Upper lobe of left lung (tissue), 6 donors: ENCODE results near the gene AKT1S1. TPM values are rescaled to one million over a fixed set of nuclear protein-coding genes. Genes with fewer than 3 reads are reported as not detected.

Experiments used
- ATAC-seq, 2 donors: fragments of 200-7000 bp; cut with Tn5 transposase; one replicate each; pipeline ENCODE4 v1.9.1; 2022; ENCODE audit warnings: mild to moderate bottlenecking in 2 of 2, moderate library complexity in 2 of 2; ENCODE audit not compliant: low FRiP score in 2 of 2
- DNase-seq, 2 donors: peaks; one replicate each; pipeline ENCODE4 v3.0.0-alpha.2; 2019 to 2020
- H3K27ac ChIP-seq, 4 donors: fragments of 200-600 bp; sonication (generic); one replicate each; pipeline ENCODE4 v1.5.1; 2016 to 2019
- H3K27me3 ChIP-seq, 4 donors: fragments of 200-600 bp; sonication (generic); one replicate each; pipeline ENCODE4 v1.5.1; 2017 to 2019
- H3K36me3 ChIP-seq, 4 donors: fragments of 200-600 bp; sonication (generic); one replicate each; pipeline ENCODE4 v1.5.1; 2016 to 2019
- H3K4me1 ChIP-seq, 4 donors: fragments of 200-600 bp; sonication (generic); one replicate each; pipeline ENCODE4 v1.5.1; 2018 to 2019
- H3K4me3 ChIP-seq, 4 donors: fragments of 200-600 bp; sonication (generic); one replicate each; pipeline ENCODE4 v1.5.1; 2017 to 2019; ENCODE audit warnings: mild to moderate bottlenecking in 2 of 4, moderate library complexity in 1 of 4
- H3K9me3 ChIP-seq, 4 donors: fragments of 200-600 bp; sonication (generic); one replicate each; pipeline ENCODE4 v1.5.1; 2018 to 2019
- EP300 ChIP-seq, 4 donors: sonication (generic); formaldehyde crosslinking; IDR thresholded peaks; one replicate each; pipeline ENCODE4 v1.5.1; 2017; ENCODE audit warnings: antibody characterized with exemption in 4 of 4, control low read depth in 2 of 4
- POLR2A ChIP-seq, 4 donors: fragments of 450-650 bp; IDR thresholded peaks; one replicate each; pipeline ENCODE4 v1.5.1; 2016 to 2017; ENCODE audit warnings: antibody characterized with exemption in 4 of 4, mild to moderate bottlenecking in 2 of 4
- POLR2AphosphoS5 ChIP-seq, 2 donors: sonication (generic); formaldehyde crosslinking; IDR thresholded peaks; one replicate each; pipeline ENCODE4 v1.5.1; 2017; ENCODE audit warnings: antibody characterized with exemption in 2 of 2
- WGBS, 2 donors: methylation state at CpG; one replicate each; pipeline ENCODE4 v1.1.5; 2017 to 2018; 5-methylcytosine and 5-hydroxymethylcytosine counted together
- total RNA-seq, 6 donors: library from RNA; depleted of rRNA in 4 of 6; stranded (reverse); fragments of >200 nt in 4 of 6; gene quantifications; one replicate each; pipeline versions ENCODE4 v1.1.0 to v1.2.1, GENCODE V29; 2016 to 2021
- TF ChIP-seq, protein P1 (sequence below), 6 experiments: fragments of 450-650 bp in 4 of 6; fragments of 200-600 bp in 2 of 6; sonication (generic) in 2 of 6; IDR thresholded peaks; one replicate each; pipeline ENCODE4 v1.5.1; 2016 to 2019; ENCODE audit warnings: antibody characterized with exemption in 6 of 6
- donor health status: DM: no; HTN: no; CAD: no; lungs with moderate emphysema.
- donor health status: DM: no; HTN: yes; CAD: no; lungs with severe emphysema.

The AKT1S1 gene
- total RNA-seq, 6 donors from 2014 or later = 11.8 to 35.5 (median 25.7) TPM

DNA sequence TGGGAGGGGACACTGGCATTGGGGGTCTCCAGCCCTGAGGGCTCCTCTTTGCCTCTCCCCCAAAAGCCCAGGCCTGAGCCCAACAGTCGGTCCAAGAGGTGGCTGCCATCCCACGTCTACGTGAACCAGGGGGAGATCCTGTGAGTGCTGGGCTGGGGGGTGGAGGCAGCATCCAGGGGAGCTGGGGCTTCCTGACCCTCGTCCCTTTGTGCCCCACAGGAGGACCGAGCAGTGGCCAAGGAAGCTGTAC is 19.4 kb downstream of the AKT1S1 start:
- H3K27me3 ChIP-seq = no peaks in the 10 kb centered on the region
- H3K9me3 ChIP-seq = no peaks in the 10 kb centered on the region
- no peak for TF ChIP-seq EP300 (IDR thresholded peaks at IDR 0.05)
- TF ChIP-seq POLR2A (IDR thresholded peaks at IDR 0.05) = no peak
- TF ChIP-seq, protein P1, sequence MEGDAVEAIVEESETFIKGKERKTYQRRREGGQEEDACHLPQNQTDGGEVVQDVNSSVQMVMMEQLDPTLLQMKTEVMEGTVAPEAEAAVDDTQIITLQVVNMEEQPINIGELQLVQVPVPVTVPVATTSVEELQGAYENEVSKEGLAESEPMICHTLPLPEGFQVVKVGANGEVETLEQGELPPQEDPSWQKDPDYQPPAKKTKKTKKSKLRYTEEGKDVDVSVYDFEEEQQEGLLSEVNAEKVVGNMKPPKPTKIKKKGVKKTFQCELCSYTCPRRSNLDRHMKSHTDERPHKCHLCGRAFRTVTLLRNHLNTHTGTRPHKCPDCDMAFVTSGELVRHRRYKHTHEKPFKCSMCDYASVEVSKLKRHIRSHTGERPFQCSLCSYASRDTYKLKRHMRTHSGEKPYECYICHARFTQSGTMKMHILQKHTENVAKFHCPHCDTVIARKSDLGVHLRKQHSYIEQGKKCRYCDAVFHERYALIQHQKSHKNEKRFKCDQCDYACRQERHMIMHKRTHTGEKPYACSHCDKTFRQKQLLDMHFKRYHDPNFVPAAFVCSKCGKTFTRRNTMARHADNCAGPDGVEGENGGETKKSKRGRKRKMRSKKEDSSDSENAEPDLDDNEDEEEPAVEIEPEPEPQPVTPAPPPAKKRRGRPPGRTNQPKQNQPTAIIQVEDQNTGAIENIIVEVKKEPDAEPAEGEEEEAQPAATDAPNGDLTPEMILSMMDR (IDR thresholded peaks at IDR 0.05) = no peak
- no peak for TF ChIP-seq POLR2AphosphoS5 (IDR thresholded peaks at IDR 0.05)
- H3K4me3 ChIP-seq = no peak overlapping the region
- peaks cover 8 to 22% (median 14%) of the 10 kb centered on the region in 4 donors for H3K4me1 ChIP-seq
- DNase-seq (no peak), ATAC-seq (no peak)
- H3K36me3 ChIP-seq = peaks cover 15 to 85% (median 68%) of the 10 kb centered on the region in 4 donors
- H3K27ac ChIP-seq = no peak overlapping the region
- 93% methylated on average over 5 of the region's 5 CpGs; no CpG with 5 or more reads in 1 of the 2 donors for WGBS, 2 donors

DNA sequence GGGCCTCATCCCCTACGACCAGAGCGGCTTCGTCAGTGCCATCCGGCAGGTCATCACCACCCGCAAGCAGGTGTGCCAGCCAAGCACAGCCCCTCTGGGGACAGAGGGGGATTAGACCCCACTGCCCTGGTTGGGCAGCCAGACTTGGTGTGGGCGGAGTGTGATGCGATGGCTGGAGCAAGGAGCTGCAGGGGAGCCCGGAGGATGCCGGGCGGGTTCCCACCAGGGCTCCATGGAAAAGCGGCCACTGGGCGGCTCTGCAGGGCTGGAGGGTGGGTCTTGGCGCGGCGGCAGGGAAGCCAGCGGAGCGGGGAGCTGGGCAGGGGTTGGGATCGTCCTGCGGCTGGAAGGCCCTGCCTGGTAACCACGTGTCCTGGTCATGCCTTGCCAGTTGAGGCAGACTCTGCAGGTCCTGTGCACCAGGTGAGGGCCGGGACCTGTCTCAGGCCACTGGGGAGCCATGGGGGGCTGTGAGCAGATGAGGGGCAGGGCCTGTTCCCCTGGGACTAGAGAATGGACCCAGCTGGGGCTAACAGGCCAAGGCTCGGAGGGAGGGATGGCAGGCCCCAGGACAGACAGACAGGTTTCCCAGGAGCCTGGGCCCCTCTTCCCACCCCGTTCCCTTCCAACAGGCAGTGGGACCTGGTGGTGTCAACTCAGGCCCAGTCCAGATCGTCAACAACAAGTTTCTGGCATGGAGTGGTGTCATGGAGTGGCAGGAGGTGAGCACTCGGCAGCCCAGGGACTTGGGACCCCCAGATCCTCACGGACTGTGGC is 19.9 kb downstream of the AKT1S1 start:
- Histone ChIP-seq H3K9me3 (no peaks in the 10 kb centered on the region), H3K27me3 (no peaks in the 10 kb centered on the region), H3K4me1 (peaks cover 14 to 28% (median 19%) of the 10 kb centered on the region in 4 donors), H3K27ac (no peak overlapping the region), H3K36me3 (peaks cover 15 to 80% (median 64%) of the 10 kb centered on the region in 4 donors), H3K4me3 (no peak overlapping the region)
- ATAC-seq = no peak
- DNase-seq = peak in 1 of 2 donors; percentile 83
- TF ChIP-seq, protein P1 (IDR thresholded peaks at IDR 0.05) = no peak
- TF ChIP-seq EP300 (IDR thresholded peaks at IDR 0.05) = no peak
- no peak for TF ChIP-seq POLR2AphosphoS5 (IDR thresholded peaks at IDR 0.05)
- no peak for TF ChIP-seq POLR2A (IDR thresholded peaks at IDR 0.05)
- WGBS, 2 donors = 90 to 91% methylated on average over 12 to 25 of the region's 26 CpGs

- H3K4me3 ChIP-seq = no peak overlapping the region
- H3K4me1 ChIP-seq = peaks cover 17 to 34% (median 24%) of the 10 kb centered on the region in 4 donors
- peak in 1 of 2 donors; percentile 78 for DNase-seq
- ATAC-seq = no peak
- TF ChIP-seq, protein P1 (IDR thresholded peaks at IDR 0.05) = no peak
- TF ChIP-seq POLR2AphosphoS5 (IDR thresholded peaks at IDR 0.05) (no peak), EP300 (IDR thresholded peaks at IDR 0.05) (no peak), POLR2A (IDR thresholded peaks at IDR 0.05) (no peak)
- peaks cover 14 to 73% (median 58%) of the 10 kb centered on the region in 4 donors for H3K36me3 ChIP-seq
- no peaks in the 10 kb centered on the region for H3K27me3 ChIP-seq
- WGBS, 2 donors = 40 to 95% methylated on average over 1 to 18 of the region's 18 CpGs
- H3K9me3 ChIP-seq = no peaks in the 10 kb centered on the region
- peak overlapping the region in 1 of 4 donors; percentile 15 for H3K27ac ChIP-seq
Measured at GRCh38 chr19:49856574-49857021, 20.6 kb downstream of the AKT1S1 start.

- DNase-seq = no peak
- peak overlapping the region in 1 of 4 donors; percentile 15 for H3K27ac ChIP-seq
Measured at GRCh38 chr19:49855676-49856573, 21.2 kb downstream of the AKT1S1 start.

More at GRCh38 chr19:49855676-49856573, 21.2 kb downstream of the AKT1S1 start:
- no peak for ATAC-seq
- no peaks in the 10 kb centered on the region for H3K9me3 ChIP-seq
- no peak overlapping the region for H3K4me3 ChIP-seq
- TF ChIP-seq POLR2AphosphoS5 (IDR thresholded peaks at IDR 0.05) (no peak), EP300 (IDR thresholded peaks at IDR 0.05) (no peak), POLR2A (IDR thresholded peaks at IDR 0.05) (no peak)
- TF ChIP-seq, protein P1 (IDR thresholded peaks at IDR 0.05) = no peak
- peaks cover 12 to 67% (median 51%) of the 10 kb centered on the region in 4 donors for H3K36me3 ChIP-seq
- WGBS, 2 donors = 84 to 89% methylated on average over 16 to 18 of the region's 21 CpGs
- H3K4me1 ChIP-seq = peaks cover 17 to 30% (median 22%) of the 10 kb centered on the region in 4 donors
- H3K27me3 ChIP-seq = no peaks in the 10 kb centered on the region
